IMR-90 (cell line): ENCODE results near the gene MEIOB. TPM values are rescaled to one million over a fixed set of nuclear protein-coding genes. Genes with fewer than 3 reads are reported as not detected.

Experiments used
- ATAC-seq: fragments of 200-7000 bp; cut with Tn5 transposase; 2 replicates; pipeline ENCODE4 v1.9.1; 2020; ENCODE audit warnings: low read depth, mild to moderate bottlenecking, moderate library complexity
- BruUV-seq: library from RNA; stranded (reverse); fragments of 400-500 nt; replicated peaks from 2 replicates; lab custom pipeline; 2021; lab: Mats Ljungman, UMichigan
- CTCF ChIA-PET: fragments of 300-600 bp; formaldehyde crosslinking; extraction: SDS; loops from one replicate; lab custom pipeline; 2021; ENCODE audit warnings: antibody characterized with exemption; lab: Yijun Ruan, JAX
- POLR2A ChIA-PET: fragments of 300-600 bp; sonication (Branson Sonifier 250); formaldehyde crosslinking; loops from one replicate; lab custom pipeline; 2022; ENCODE audit warnings: antibody characterized with exemption; ENCODE audit not compliant: unreplicated experiment; lab: Charles Lee
- DNase-seq: peaks from one replicate; pipeline ENCODE4 v3.0.0; 2013
- H2AFZ ChIP-seq: replicated peaks from 2 replicates; pipeline ENCODE3; 2013; ENCODE audit warnings: low read length, mild to moderate bottlenecking; ENCODE audit not compliant: poor library complexity
- H2AK5ac ChIP-seq: 2 replicates; pipeline ENCODE4 v1.6.1; 2013; ENCODE audit warnings: low read depth, low read length, inconsistent platforms
- H2AK9ac ChIP-seq: replicated peaks from 2 replicates; pipeline ENCODE3; 2013; ENCODE audit warnings: mild to moderate bottlenecking, low read depth, low read length, moderate library complexity; ENCODE audit not compliant: poor library complexity
- H2BK120ac ChIP-seq: 2 replicates; pipeline ENCODE4 v1.6.1; 2013; ENCODE audit warnings: low read depth, low read length, inconsistent platforms
- H2BK15ac ChIP-seq: 3 replicates; pipeline ENCODE4 v1.6.1; 2013; ENCODE audit warnings: low read depth, low read length, inconsistent platforms
- H2BK20ac ChIP-seq: 2 replicates; pipeline ENCODE4 v1.6.1; 2013; ENCODE audit warnings: low read depth, mild to moderate bottlenecking, inconsistent platforms, low read length, moderate library complexity
- H2BK5ac ChIP-seq: 2 replicates; pipeline ENCODE4 v1.6.1; 2013; ENCODE audit warnings: mild to moderate bottlenecking, low read depth, low read length, inconsistent platforms; ENCODE audit not compliant: poor library complexity, severe bottlenecking
- H3K14ac ChIP-seq: replicated peaks from 2 replicates; pipeline ENCODE4 v1.6.1; 2013; ENCODE audit warnings: low read depth, low read length, inconsistent platforms
- H3K18ac ChIP-seq: 2 replicates; pipeline ENCODE4 v1.6.1; 2013; ENCODE audit warnings: low read depth, low read length, control low read depth
- H3K23ac ChIP-seq: 2 replicates; pipeline ENCODE4 v1.6.1; 2013; ENCODE audit warnings: low read depth, low read length, inconsistent platforms
- H3K27ac ChIP-seq: 2 replicates; pipeline ENCODE4 v1.5.1; 2013; ENCODE audit warnings: mild to moderate bottlenecking, control low read depth, low read length; ENCODE audit not compliant: insufficient read depth
- H3K27me3 ChIP-seq: 2 replicates; pipeline ENCODE4 v1.6.1; 2013; ENCODE audit warnings: low read length; ENCODE audit not compliant: control insufficient read depth, insufficient read depth
- H3K36me3 ChIP-seq: 2 replicates; pipeline ENCODE4 v1.6.1; 2013; ENCODE audit warnings: low read length, mixed read lengths; ENCODE audit not compliant: control insufficient read depth, insufficient read depth
- H3K4ac ChIP-seq: 2 replicates; pipeline ENCODE4 v1.6.1; 2013; ENCODE audit warnings: low read depth, low read length, inconsistent platforms
- H3K4me1 ChIP-seq: 2 replicates; pipeline ENCODE4 v1.6.1; 2013; ENCODE audit warnings: low read length, mixed read lengths; ENCODE audit not compliant: control insufficient read depth, insufficient read depth
- H3K4me2 ChIP-seq: 2 replicates; pipeline ENCODE4 v1.6.1; 2013; ENCODE audit warnings: low read depth, mild to moderate bottlenecking, control low read depth, low read length, moderate library complexity
- H3K4me3 ChIP-seq: 2 replicates; pipeline ENCODE4 v1.5.1; 2013; ENCODE audit warnings: low read depth, mild to moderate bottlenecking, control low read depth, low read length, moderate library complexity; ENCODE audit not compliant: insufficient read depth
- H3K56ac ChIP-seq: 2 replicates; pipeline ENCODE4 v1.6.1; 2013; ENCODE audit warnings: low read length, inconsistent platforms; ENCODE audit not compliant: insufficient read depth; ENCODE audit errors: extremely low read depth
- H3K79me1 ChIP-seq, 2 experiments: 2 replicates each; pipeline ENCODE4 v1.6.1; 2013; ENCODE audit warnings: low read length in 2 of 2, inconsistent platforms in 1 of 2, low read depth in 1 of 2
- H3K9ac ChIP-seq: 2 replicates; pipeline ENCODE4 v1.6.1; 2013; ENCODE audit warnings: low read depth, low read length, control low read depth
- H3K9me1 ChIP-seq: 2 replicates; pipeline ENCODE4 v1.6.1; 2013; ENCODE audit warnings: low read length, inconsistent platforms; ENCODE audit not compliant: insufficient read depth
- H3K9me3 ChIP-seq: 2 replicates; pipeline ENCODE4 v1.6.1; 2013; ENCODE audit warnings: low read length; ENCODE audit not compliant: control insufficient read depth, insufficient read depth
- H4K20me1 ChIP-seq: 2 replicates; pipeline ENCODE4 v1.6.1; 2013; ENCODE audit warnings: low read length, inconsistent platforms; ENCODE audit not compliant: insufficient read depth
- H4K5ac ChIP-seq: 2 replicates; pipeline ENCODE4 v1.6.1; 2013; ENCODE audit warnings: mild to moderate bottlenecking, low read depth, low read length, control low read depth
- H4K8ac ChIP-seq, 2 experiments: 2 replicates each; pipeline ENCODE4 v1.6.1; 2013; ENCODE audit warnings: low read depth in 2 of 2, low read length in 2 of 2, control low read depth in 1 of 2, inconsistent platforms in 1 of 2
- H4K91ac ChIP-seq: 2 replicates; pipeline ENCODE4 v1.6.1; 2013; ENCODE audit warnings: low read depth, low read length, inconsistent platforms; ENCODE audit not compliant: insufficient read depth
- BHLHE40 ChIP-seq: fragments of 150-350 bp; IDR thresholded peaks from 2 replicates; pipeline ENCODE4 v1.6.1; 2016; ENCODE audit warnings: mild to moderate bottlenecking, low read depth, low read length
- CEBPB ChIP-seq: IDR thresholded peaks from 2 replicates; pipeline ENCODE4 v1.6.1; 2012; ENCODE audit warnings: low read depth, low read length, improper control_type of control experiment
- CHD1 ChIP-seq: IDR thresholded peaks from 2 replicates; pipeline ENCODE4 v1.6.1; 2012; ENCODE audit warnings: low read depth, low read length, improper control_type of control experiment
- MAZ ChIP-seq: IDR thresholded peaks from 2 replicates; pipeline ENCODE4 v1.6.1; 2012; ENCODE audit warnings: low read depth, mild to moderate bottlenecking, low read length, improper control_type of control experiment, moderate library complexity, borderline replicate concordance
- MXI1 ChIP-seq: IDR thresholded peaks from 2 replicates; pipeline ENCODE4 v1.6.1; 2012; ENCODE audit warnings: low read depth, mild to moderate bottlenecking, low read length, moderate library complexity, borderline replicate concordance
- POLR2A ChIP-seq: IDR thresholded peaks from 2 replicates; pipeline ENCODE4 v1.6.1; 2012; ENCODE audit warnings: mild to moderate bottlenecking, low read depth, low read length
- RFX5 ChIP-seq: IDR thresholded peaks from 2 replicates; pipeline ENCODE4 v1.8.0; 2012; ENCODE audit warnings: low read depth, mild to moderate bottlenecking, low read length, moderate library complexity
- WGBS, 2 experiments: methylation state at CpG; one replicate each; pipeline versions ENCODE4 v1.1.5 to v1.1.7; 2013; ENCODE audit warnings: missing lambda C conversion rate in 2 of 2; ENCODE audit not compliant: insufficient read length in 1 of 2; ENCODE audit errors: extremely low coverage in 2 of 2; 5-methylcytosine and 5-hydroxymethylcytosine counted together
- dilution Hi-C: fragments of 300-500 bp; cut with HindIII; formaldehyde crosslinking; loops from one replicate; pipeline ENCODE4 v1.14.3; 2018; ENCODE audit warnings: low sequenced_read_pairs; ENCODE audit not compliant: unreplicated experiment
- in situ Hi-C: fragments of 300-500 bp; cut with MboI; formaldehyde crosslinking; loops from 3 replicates; pipeline ENCODE4 v1.14.3; 2019; ENCODE audit warnings: low sequenced_read_pairs, inconsistent platforms, mixed read lengths
- intact Hi-C: fragments of 100-400 bp; cut with micrococcal nuclease; formaldehyde crosslinking; loops from 2 replicates; pipeline ENCODE4 v1.10.0; 2022
- polyA plus RNA-seq, 3 experiments: library from polyadenylated mRNA; depleted of rRNA; stranded (reverse); fragments of >200 nt; gene quantifications; 2 replicates each; pipeline ENCODE4 v1.2.3, GENCODE V29; 2012; ENCODE audit warnings: low replicate concordance in 1 of 3
- total RNA-seq: library from RNA; depleted of rRNA; stranded (reverse); fragments of >200 nt; gene quantifications from 2 replicates; pipeline ENCODE4 v1.2.3, GENCODE V29; 2012
- TF ChIP-seq, protein P1 (sequence below): fragments of 150-350 bp; IDR thresholded peaks from 2 replicates; pipeline ENCODE4 v1.6.1; 2017; ENCODE audit warnings: mild to moderate bottlenecking, antibody characterized with exemption, low read length, low read depth
- TF ChIP-seq, protein P2 (sequence below): fragments of 150-350 bp; IDR thresholded peaks from 2 replicates; pipeline ENCODE4 v1.6.1; 2016; ENCODE audit warnings: low read depth, mild to moderate bottlenecking, low read length, moderate library complexity, borderline replicate concordance

Gene MEIOB
- total and polyA plus RNA-seq, 2 of the 4 experiments (the other 2 are of a cell fraction), result 0.14 TPM; not detected in 1

DNA sequence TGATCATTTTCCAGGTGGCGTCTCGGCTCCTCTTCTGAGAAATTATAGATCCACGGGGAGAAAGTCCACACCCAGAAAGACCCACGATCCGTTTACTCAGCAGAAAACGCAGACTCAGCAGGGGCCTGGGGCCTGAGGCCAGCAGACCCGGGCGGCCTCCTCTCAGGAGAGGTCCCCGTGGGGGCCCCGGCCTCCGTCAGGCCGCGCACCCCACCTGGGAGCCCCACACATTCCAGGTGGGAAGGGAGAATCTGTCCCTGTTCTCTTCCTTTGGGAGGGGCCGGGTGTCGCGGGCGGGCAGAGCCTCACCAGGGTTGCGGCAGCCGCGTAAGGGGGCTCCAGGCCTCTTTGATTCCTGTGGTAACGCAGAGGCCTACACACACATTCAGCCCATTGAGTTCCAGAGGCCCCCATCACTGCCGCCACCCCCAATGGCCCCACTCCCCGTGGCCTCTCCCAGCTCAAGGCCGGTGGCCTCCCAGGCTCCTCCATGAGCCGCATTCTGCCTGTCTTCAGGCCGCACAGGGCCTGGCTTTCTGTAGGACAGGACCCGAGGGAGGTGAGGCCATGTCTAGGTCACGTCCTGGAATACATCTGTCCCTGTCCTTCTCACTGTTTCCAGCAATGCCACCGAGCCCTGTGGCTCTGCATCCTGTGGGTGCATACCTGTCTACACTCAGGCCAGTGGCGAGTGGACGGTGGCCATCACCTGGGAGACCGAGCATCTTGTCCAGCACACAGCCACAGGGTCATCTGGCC is 76.9 kb downstream of the MEIOB start:
- H3K56ac ChIP-seq, result no peak overlapping the region
- H2AFZ ChIP-seq, result peak overlapping the region; percentile 51
- no peaks in the 10 kb centered on the region for H3K79me1 ChIP-seq
- no peak overlapping the region for H2BK15ac ChIP-seq
- H4K20me1 ChIP-seq, result no peaks in the 10 kb centered on the region
- H3K27me3 ChIP-seq, result no peaks in the 10 kb centered on the region
- ChIA-PET CTCF (no interaction called here), POLR2A (no interaction called here)
- no peaks in the 10 kb centered on the region for H3K4me1 ChIP-seq
- DNase-seq (no peak), ATAC-seq (no peak)
- 0 out of 2 replicates have a peak, but pooled peaks cover 2% of the 10 kb centered on the region for H3K9me1 ChIP-seq
- H2AK9ac ChIP-seq, result peak overlapping the region; percentile 61
- H2AK5ac ChIP-seq, result no peak overlapping the region
- no peak overlapping the region for H3K27ac ChIP-seq
- H3K9ac ChIP-seq, result no peak overlapping the region
- H4K91ac ChIP-seq, result no peak overlapping the region
- 97% methylated on average over 7 of the region's 32 CpGs; no CpG with 5 or more reads in 1 of the 2 experiments for WGBS, 2 experiments
- H3K4me3 ChIP-seq, result no peak overlapping the region
- no peak overlapping the region for H3K14ac ChIP-seq
- no peak overlapping the region for H3K4me2 ChIP-seq
- H4K8ac ChIP-seq, result no peak overlapping the region
- H2BK5ac ChIP-seq, result no peak overlapping the region
- no peak overlapping the region for H2BK20ac ChIP-seq
- no peak overlapping the region for H2BK120ac ChIP-seq
- dilution Hi-C loops (no loop called here), in situ Hi-C loops (no loop called here), intact Hi-C loops (no loop called here)
- H3K36me3 ChIP-seq, result peaks cover 12% of the 10 kb centered on the region; the same call in 1 of the 2 replicates
- TF ChIP-seq BHLHE40 (no peak), CEBPB (no peak), POLR2A (no peak), MXI1 (no peak), CHD1 (no peak), RFX5 (no peak), MAZ (no peak)
- TF ChIP-seq, protein P1, sequence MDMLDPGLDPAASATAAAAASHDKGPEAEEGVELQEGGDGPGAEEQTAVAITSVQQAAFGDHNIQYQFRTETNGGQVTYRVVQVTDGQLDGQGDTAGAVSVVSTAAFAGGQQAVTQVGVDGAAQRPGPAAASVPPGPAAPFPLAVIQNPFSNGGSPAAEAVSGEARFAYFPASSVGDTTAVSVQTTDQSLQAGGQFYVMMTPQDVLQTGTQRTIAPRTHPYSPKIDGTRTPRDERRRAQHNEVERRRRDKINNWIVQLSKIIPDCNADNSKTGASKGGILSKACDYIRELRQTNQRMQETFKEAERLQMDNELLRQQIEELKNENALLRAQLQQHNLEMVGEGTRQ, result no peak
- TF ChIP-seq, protein P2, sequence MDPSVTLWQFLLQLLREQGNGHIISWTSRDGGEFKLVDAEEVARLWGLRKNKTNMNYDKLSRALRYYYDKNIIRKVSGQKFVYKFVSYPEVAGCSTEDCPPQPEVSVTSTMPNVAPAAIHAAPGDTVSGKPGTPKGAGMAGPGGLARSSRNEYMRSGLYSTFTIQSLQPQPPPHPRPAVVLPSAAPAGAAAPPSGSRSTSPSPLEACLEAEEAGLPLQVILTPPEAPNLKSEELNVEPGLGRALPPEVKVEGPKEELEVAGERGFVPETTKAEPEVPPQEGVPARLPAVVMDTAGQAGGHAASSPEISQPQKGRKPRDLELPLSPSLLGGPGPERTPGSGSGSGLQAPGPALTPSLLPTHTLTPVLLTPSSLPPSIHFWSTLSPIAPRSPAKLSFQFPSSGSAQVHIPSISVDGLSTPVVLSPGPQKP, result no peak
- no peak overlapping the region for H3K23ac ChIP-seq
- no peak overlapping the region for H4K5ac ChIP-seq
- no peak overlapping the region for H3K4ac ChIP-seq
- no TSS peak for BruUV-seq
- no peak overlapping the region for H3K18ac ChIP-seq
- H3K9me3 ChIP-seq, result peaks cover 5% of the 10 kb centered on the region; the same call in 1 of the 2 replicates
